Measurements from ENCODE around the gene AP1G2.

GRCh38 chr14:23556700-23557440, 10.7 kb downstream of the AP1G2 start:
- TF ChIP-seq, protein P1, sequence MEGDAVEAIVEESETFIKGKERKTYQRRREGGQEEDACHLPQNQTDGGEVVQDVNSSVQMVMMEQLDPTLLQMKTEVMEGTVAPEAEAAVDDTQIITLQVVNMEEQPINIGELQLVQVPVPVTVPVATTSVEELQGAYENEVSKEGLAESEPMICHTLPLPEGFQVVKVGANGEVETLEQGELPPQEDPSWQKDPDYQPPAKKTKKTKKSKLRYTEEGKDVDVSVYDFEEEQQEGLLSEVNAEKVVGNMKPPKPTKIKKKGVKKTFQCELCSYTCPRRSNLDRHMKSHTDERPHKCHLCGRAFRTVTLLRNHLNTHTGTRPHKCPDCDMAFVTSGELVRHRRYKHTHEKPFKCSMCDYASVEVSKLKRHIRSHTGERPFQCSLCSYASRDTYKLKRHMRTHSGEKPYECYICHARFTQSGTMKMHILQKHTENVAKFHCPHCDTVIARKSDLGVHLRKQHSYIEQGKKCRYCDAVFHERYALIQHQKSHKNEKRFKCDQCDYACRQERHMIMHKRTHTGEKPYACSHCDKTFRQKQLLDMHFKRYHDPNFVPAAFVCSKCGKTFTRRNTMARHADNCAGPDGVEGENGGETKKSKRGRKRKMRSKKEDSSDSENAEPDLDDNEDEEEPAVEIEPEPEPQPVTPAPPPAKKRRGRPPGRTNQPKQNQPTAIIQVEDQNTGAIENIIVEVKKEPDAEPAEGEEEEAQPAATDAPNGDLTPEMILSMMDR (IDR thresholded peaks at IDR 0.05; ENCODE audit: insufficient read depth, low read length), result no peak
- TF ChIP-seq GABPA (IDR thresholded peaks at IDR 0.05; ENCODE audit: low read depth) (no peak), POLR2AphosphoS5 (IDR thresholded peaks at IDR 0.05; ENCODE audit: low read depth) (no peak), REST (IDR thresholded peaks at IDR 0.05; ENCODE audit: insufficient replicate concordance, low read depth) (no peak), SPI1 (IDR thresholded peaks at IDR 0.05; ENCODE audit: borderline replicate concordance, low read depth) (peak; percentile 8; the same call in 1 of the 2 replicates)
